ENCODE measurements around the gene BLOC1S4. TPM values are rescaled to one million over a fixed set of nuclear protein-coding genes. Genes with fewer than 3 reads are reported as not detected.

BLOC1S4 gene
- total and polyA plus RNA-seq, 4 donors = 4.9 to 7.7 (median 5.4) TPM

DNA sequence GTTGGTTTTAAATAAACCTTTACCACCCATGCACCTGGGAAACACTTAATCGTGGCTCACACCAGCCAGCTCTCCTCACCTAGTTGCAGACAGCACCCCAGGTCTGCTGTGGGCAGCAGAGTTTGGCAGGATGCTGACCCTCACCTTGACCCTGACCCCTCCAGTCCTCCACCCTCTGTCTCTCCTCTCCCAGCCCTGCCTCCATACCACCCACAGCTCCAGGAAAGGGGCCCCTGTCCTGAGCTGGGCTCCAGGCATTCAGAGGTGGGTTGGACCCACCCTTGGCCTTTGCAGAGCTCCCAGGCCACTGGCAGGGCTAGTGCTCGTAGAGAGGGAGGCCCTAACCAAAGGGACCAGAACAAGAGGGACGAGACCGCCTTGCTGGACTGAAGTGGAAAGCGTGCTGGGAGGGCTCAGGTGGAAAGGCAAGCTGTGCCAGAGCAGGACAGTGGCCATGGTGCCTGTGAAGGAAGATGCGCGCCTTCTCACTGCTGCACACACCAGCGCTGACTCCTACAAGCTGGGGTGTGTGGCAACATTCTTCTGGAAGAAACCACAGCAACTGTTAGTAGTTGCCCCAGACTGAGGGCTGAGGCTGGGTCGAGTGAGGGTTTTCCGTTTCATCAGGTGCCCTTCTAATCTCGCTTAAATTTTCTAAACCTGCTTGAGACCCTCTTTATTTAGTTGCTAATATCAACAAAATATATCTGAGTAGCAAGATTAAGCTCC lies 32.9 kb upstream of the BLOC1S4 start:
- Histone ChIP-seq H3K4me1 (ENCODE audit: control insufficient read depth in 4 of 4, insufficient read depth in 4 of 4, low read length in 3 of 4) (peaks cover 0 to 2% (median under 1%) of the 10 kb centered on the region in 4 donors), H3K36me3 (ENCODE audit: control insufficient read depth in 4 of 4, insufficient read depth in 3 of 4, low read depth in 1 of 4, low read length in 3 of 4) (no peaks in the 10 kb centered on the region), H3K9me3 (ENCODE audit: control insufficient read depth in 4 of 4, low read length in 3 of 4) (no peaks in the 10 kb centered on the region), H3K27me3 (ENCODE audit: control insufficient read depth in 4 of 4, insufficient read depth in 4 of 4, low read length in 3 of 4) (no peaks in the 10 kb centered on the region), H3K27ac (ENCODE audit: low read depth in 1 of 2, low read length in 2 of 2) (no peak overlapping the region), H3K4me3 (ENCODE audit: low read depth in 1 of 3, low read length in 3 of 3) (no peak overlapping the region), H3K9ac (ENCODE audit: low read depth in 1 of 2, low read length in 2 of 2) (no peak overlapping the region)
- DNase-seq (ENCODE audit: low spot score) = no peak
- TF ChIP-seq EGR1 (IDR thresholded peaks at IDR 0.05; ENCODE audit: low read depth in 2 of 2) (no peak), NR2F2 (IDR thresholded peaks at IDR 0.05) (no peak), ATF3 (IDR thresholded peaks at IDR 0.05) (no peak), YY1 (IDR thresholded peaks at IDR 0.05) (no peak)
- 89% methylated on average over 11 of the region's 11 CpGs for WGBS

DNA sequence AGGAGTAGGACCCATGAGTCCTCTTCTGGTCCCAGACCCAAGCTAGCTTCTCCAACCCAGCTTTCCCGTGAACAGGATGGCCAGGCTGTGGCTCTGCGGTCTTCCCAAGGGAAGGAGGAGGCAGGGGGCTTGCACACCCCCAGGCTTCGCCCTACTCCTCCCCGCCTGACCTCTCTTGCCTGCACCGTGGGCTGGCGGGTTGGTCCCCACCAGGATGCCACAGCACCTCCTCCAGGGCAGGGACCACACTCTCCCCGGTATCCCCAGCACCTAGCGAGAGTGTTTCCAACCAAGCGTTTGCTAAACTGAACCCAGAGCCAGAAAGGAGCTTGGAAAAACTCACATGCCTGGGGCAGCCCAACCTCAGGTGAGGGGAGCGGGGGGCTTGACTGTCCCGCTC lies 31.3 kb upstream of the BLOC1S4 start:
- Histone ChIP-seq H3K4me3 (ENCODE audit: low read depth in 1 of 3, low read length in 3 of 3) (no peak overlapping the region), H3K36me3 (ENCODE audit: control insufficient read depth in 4 of 4, insufficient read depth in 3 of 4, low read depth in 1 of 4, low read length in 3 of 4) (no peaks in the 10 kb centered on the region), H3K27me3 (ENCODE audit: control insufficient read depth in 4 of 4, insufficient read depth in 4 of 4, low read length in 3 of 4) (no peaks in the 10 kb centered on the region), H3K9me3 (ENCODE audit: control insufficient read depth in 4 of 4, low read length in 3 of 4) (no peaks in the 10 kb centered on the region), H3K4me1 (ENCODE audit: control insufficient read depth in 4 of 4, insufficient read depth in 4 of 4, low read length in 3 of 4) (peaks cover 10 to 18% (median 14%) of the 10 kb centered on the region in 4 donors), H3K9ac (ENCODE audit: low read depth in 1 of 2, low read length in 2 of 2) (no peak overlapping the region), H3K27ac (ENCODE audit: low read depth in 1 of 2, low read length in 2 of 2) (no peak overlapping the region)
- no peak for DNase-seq (ENCODE audit: low spot score)
- 95% methylated on average over 11 of the region's 11 CpGs for WGBS
- no peak for TF ChIP-seq ZBTB33 (IDR thresholded peaks at IDR 0.05)
- no peak for TF ChIP-seq NR2F2 (IDR thresholded peaks at IDR 0.05)
- TF ChIP-seq HNF4G (IDR thresholded peaks at IDR 0.05) = no peak
- TF ChIP-seq EGR1 (IDR thresholded peaks at IDR 0.05; ENCODE audit: low read depth in 2 of 2) = no peak
- no peak for TF ChIP-seq RXRA (IDR thresholded peaks at IDR 0.05)
- no peak for TF ChIP-seq GABPA (IDR thresholded peaks at IDR 0.05 in 1 of 2, conservative IDR thresholded peaks at IDR 0.05 in 1 of 2)
- TF ChIP-seq, protein P1, sequence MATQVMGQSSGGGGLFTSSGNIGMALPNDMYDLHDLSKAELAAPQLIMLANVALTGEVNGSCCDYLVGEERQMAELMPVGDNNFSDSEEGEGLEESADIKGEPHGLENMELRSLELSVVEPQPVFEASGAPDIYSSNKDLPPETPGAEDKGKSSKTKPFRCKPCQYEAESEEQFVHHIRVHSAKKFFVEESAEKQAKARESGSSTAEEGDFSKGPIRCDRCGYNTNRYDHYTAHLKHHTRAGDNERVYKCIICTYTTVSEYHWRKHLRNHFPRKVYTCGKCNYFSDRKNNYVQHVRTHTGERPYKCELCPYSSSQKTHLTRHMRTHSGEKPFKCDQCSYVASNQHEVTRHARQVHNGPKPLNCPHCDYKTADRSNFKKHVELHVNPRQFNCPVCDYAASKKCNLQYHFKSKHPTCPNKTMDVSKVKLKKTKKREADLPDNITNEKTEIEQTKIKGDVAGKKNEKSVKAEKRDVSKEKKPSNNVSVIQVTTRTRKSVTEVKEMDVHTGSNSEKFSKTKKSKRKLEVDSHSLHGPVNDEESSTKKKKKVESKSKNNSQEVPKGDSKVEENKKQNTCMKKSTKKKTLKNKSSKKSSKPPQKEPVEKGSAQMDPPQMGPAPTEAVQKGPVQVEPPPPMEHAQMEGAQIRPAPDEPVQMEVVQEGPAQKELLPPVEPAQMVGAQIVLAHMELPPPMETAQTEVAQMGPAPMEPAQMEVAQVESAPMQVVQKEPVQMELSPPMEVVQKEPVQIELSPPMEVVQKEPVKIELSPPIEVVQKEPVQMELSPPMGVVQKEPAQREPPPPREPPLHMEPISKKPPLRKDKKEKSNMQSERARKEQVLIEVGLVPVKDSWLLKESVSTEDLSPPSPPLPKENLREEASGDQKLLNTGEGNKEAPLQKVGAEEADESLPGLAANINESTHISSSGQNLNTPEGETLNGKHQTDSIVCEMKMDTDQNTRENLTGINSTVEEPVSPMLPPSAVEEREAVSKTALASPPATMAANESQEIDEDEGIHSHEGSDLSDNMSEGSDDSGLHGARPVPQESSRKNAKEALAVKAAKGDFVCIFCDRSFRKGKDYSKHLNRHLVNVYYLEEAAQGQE (IDR thresholded peaks at IDR 0.05) = no peak
- no peak for TF ChIP-seq YY1 (IDR thresholded peaks at IDR 0.05)
- TF ChIP-seq CTCF (IDR thresholded peaks at IDR 0.05; ENCODE audit: low read depth, low read length, missing input control) = no peak
- no peak for TF ChIP-seq FOXA2 (IDR thresholded peaks at IDR 0.05)
- no peak for TF ChIP-seq JUND (IDR thresholded peaks at IDR 0.05)
- no peak for TF ChIP-seq ATF3 (IDR thresholded peaks at IDR 0.05)
- no peak for TF ChIP-seq FOXA1 (IDR thresholded peaks at IDR 0.05)
- no peak for TF ChIP-seq TAF1 (conservative IDR thresholded peaks at IDR 0.05)
- TF ChIP-seq HNF4A (conservative IDR thresholded peaks at IDR 0.05) = no peak
- TF ChIP-seq MAX (IDR thresholded peaks at IDR 0.05) = no peak
